SK-N-SH (cell line): ENCODE data around the gene SNX17. TPM values are rescaled to one million over a fixed set of nuclear protein-coding genes. Genes with fewer than 3 reads are reported as not detected.
A peak's percentile ranks its signal among the peaks of the same experiment; 100 is the strongest.

Source experiments
- CTCF ChIA-PET: fragments of 300-600, 350-600 bp; formaldehyde crosslinking; extraction: SDS; loops from one replicate; lab custom pipeline; 2021; lab: Yijun Ruan, JAX
- POLR2A ChIA-PET: fragments of 350-600 bp; sonication (Branson Sonifier 250); formaldehyde crosslinking; extraction: SDS; loops from one replicate; lab custom pipeline; 2020; ENCODE audit warnings: antibody characterized with exemption, inconsistent platforms; lab: Yijun Ruan, JAX
- DNase-seq: peaks from one replicate; pipeline ENCODE4 v3.0.0; 2012
- H2AFZ ChIP-seq: fragments of 200-600 bp; sonication (generic); 2 replicates; pipeline ENCODE4 v1.8.1; 2016; ENCODE audit warnings: antibody characterized with exemption, mild to moderate bottlenecking, low read depth
- H3F3A ChIP-seq: fragments of 200-600 bp; sonication (generic); replicated peaks from 2 replicates; pipeline ENCODE3; 2016; ENCODE audit warnings: antibody characterized with exemption, mild to moderate bottlenecking; ENCODE audit not compliant: insufficient read depth
- H3K27ac ChIP-seq, 2 experiments: fragments of 200-500 bp in 1 of 2; fragments of 200-600 bp in 1 of 2; sonication (Bioruptor generic) in 1 of 2; sonication (generic), shearing (Covaris generic) in 1 of 2; 2 replicates each; pipeline versions ENCODE4 v1.5.1 to v1.6.1; 2014 to 2016; ENCODE audit warnings: low read depth in 2 of 2, inconsistent platforms in 1 of 2, low read length in 1 of 2, mild to moderate bottlenecking in 1 of 2, mixed read lengths in 1 of 2
- H3K27me3 ChIP-seq: fragments of 200-600 bp; sonication (generic), shearing (Covaris generic); 2 replicates; pipeline ENCODE4 v1.6.1; 2016; ENCODE audit warnings: mixed run types; ENCODE audit not compliant: insufficient read depth
- H3K36me3 ChIP-seq, 2 experiments: fragments of 200-500 bp in 1 of 2; fragments of 200-600 bp in 1 of 2; sonication (Bioruptor generic) in 1 of 2; sonication (generic) in 1 of 2; replicated peaks in 1 of 2; 2 replicates each; pipeline versions ENCODE3 to v1.5.1; 2014 to 2016; ENCODE audit warnings: low read length in 1 of 2, mild to moderate bottlenecking in 1 of 2; ENCODE audit not compliant: insufficient read depth in 2 of 2, control insufficient read depth in 1 of 2
- H3K4me1 ChIP-seq, 2 experiments: fragments of 200-500 bp in 1 of 2; fragments of 200-600 bp in 1 of 2; sonication (Bioruptor generic) in 1 of 2; sonication (generic), shearing (Covaris generic) in 1 of 2; 2 replicates each; pipeline versions ENCODE4 v1.5.1 to v1.6.1; 2014 to 2016; ENCODE audit warnings: low read depth in 1 of 2, low read length in 1 of 2, mixed run types in 1 of 2; ENCODE audit not compliant: insufficient read depth in 2 of 2, control insufficient read depth in 1 of 2
- H3K4me2 ChIP-seq: fragments of 200-600 bp; sonication (generic), shearing (Covaris generic); 2 replicates; pipeline ENCODE4 v1.6.1; 2017; ENCODE audit warnings: mixed run types
- H3K4me3 ChIP-seq, 2 experiments: fragments of 200-500 bp in 1 of 2; fragments of 200-600 bp in 1 of 2; sonication (Bioruptor generic) in 1 of 2; sonication (generic), shearing (Covaris generic) in 1 of 2; 2 replicates each; pipeline versions ENCODE4 v1.5.1 to v1.8.1; 2014 to 2016; ENCODE audit warnings: low read depth in 2 of 2, inconsistent platforms in 1 of 2, low read length in 1 of 2, mild to moderate bottlenecking in 1 of 2, mixed read lengths in 1 of 2, moderate library complexity in 1 of 2
- H3K79me2 ChIP-seq: fragments of 200-600 bp; sonication (generic); 2 replicates; pipeline ENCODE4 v1.8.1; 2017; ENCODE audit warnings: mild to moderate bottlenecking; ENCODE audit not compliant: insufficient read depth
- H3K9ac ChIP-seq: fragments of 200-600 bp; sonication (generic); 2 replicates; pipeline ENCODE4 v1.6.1; 2017; ENCODE audit warnings: mixed run types
- H3K9me2 ChIP-seq: fragments of 200-600 bp; sonication (generic); 2 replicates; pipeline ENCODE4 v1.6.1; 2017; ENCODE audit warnings: mixed run types
- H3K9me3 ChIP-seq: fragments of 200-600 bp; sonication (generic); 2 replicates; pipeline ENCODE4 v1.6.1; 2017; ENCODE audit warnings: mixed run types, mild to moderate bottlenecking, moderate library complexity
- H4K20me1 ChIP-seq: fragments of 200-600 bp; sonication (generic); 2 replicates; pipeline ENCODE4 v1.6.1; 2017; ENCODE audit warnings: mild to moderate bottlenecking, mixed run types; ENCODE audit not compliant: insufficient read depth
- CHD2 ChIP-seq: fragments of 150-350 bp; IDR thresholded peaks from 2 replicates; pipeline ENCODE4 v1.6.1; 2018; ENCODE audit warnings: low read length; ENCODE audit not compliant: partially characterized antibody
- EP300 ChIP-seq, 2 experiments: IDR thresholded peaks; 2 replicates each; pipeline versions ENCODE4 v1.4.0 to v1.6.1; 2012; ENCODE audit warnings: borderline replicate concordance in 1 of 2, low read depth in 1 of 2, low read length in 1 of 2
- EZH2phosphoT487 ChIP-seq: fragments of 200-600 bp; sonication (generic); IDR thresholded peaks from 2 replicates; pipeline ENCODE4 v1.6.1; 2017; ENCODE audit warnings: low read depth, mixed run types, mild to moderate bottlenecking, antibody characterized with exemption, moderate library complexity, borderline replicate concordance
- FOSL2 ChIP-seq: IDR thresholded peaks from 2 replicates; pipeline ENCODE4 v1.4.0; 2012; ENCODE audit warnings: low read depth, mild to moderate bottlenecking, moderate library complexity, borderline replicate concordance
- FOXJ3 ChIP-seq: sonication (generic); formaldehyde crosslinking; IDR thresholded peaks from 2 replicates; pipeline ENCODE4 v1.5.1; 2020; ENCODE audit warnings: mild to moderate bottlenecking, missing genetic modification reagents
- FOXM1 ChIP-seq: IDR thresholded peaks from 2 replicates; pipeline ENCODE4 v1.4.0; 2012; ENCODE audit warnings: low read depth, mild to moderate bottlenecking
- GABPA ChIP-seq: IDR thresholded peaks from 2 replicates; pipeline ENCODE4 v1.4.0; 2012; ENCODE audit warnings: low read depth, mild to moderate bottlenecking
- GATA2 ChIP-seq: sonication (generic); formaldehyde crosslinking; IDR thresholded peaks from 2 replicates; pipeline ENCODE4 v1.5.0; 2020; ENCODE audit warnings: mild to moderate bottlenecking, missing genetic modification reagents
- IRF3 ChIP-seq: fragments of 150-350 bp; IDR thresholded peaks from 2 replicates; pipeline ENCODE4 v1.6.1; 2016; ENCODE audit warnings: mild to moderate bottlenecking, low read depth, low read length
- MXI1 ChIP-seq: IDR thresholded peaks from 2 replicates; pipeline ENCODE4 v1.6.1; 2012; ENCODE audit warnings: mild to moderate bottlenecking, low read depth, low read length, improper control_type of control experiment
- NFIC ChIP-seq: IDR thresholded peaks from 2 replicates; pipeline ENCODE4 v1.4.0; 2012; ENCODE audit warnings: borderline replicate concordance
- PBX3 ChIP-seq: IDR thresholded peaks from 2 replicates; pipeline ENCODE4; 2012
- POLR2AphosphoS5 ChIP-seq: IDR thresholded peaks from 2 replicates; pipeline ENCODE4 v1.6.1; 2012; ENCODE audit warnings: low read depth, low read length
- RAD21 ChIP-seq: IDR thresholded peaks from 2 replicates; pipeline ENCODE4 v1.6.1; 2012; ENCODE audit warnings: mild to moderate bottlenecking, low read length
- RCOR1 ChIP-seq: fragments of 150-350 bp; IDR thresholded peaks from 2 replicates; pipeline ENCODE4 v1.6.1; 2017; ENCODE audit warnings: antibody characterized with exemption, low read length
- REST ChIP-seq: IDR thresholded peaks from 2 replicates; pipeline ENCODE4 v1.6.1; 2012; ENCODE audit warnings: mild to moderate bottlenecking, low read depth, low read length, moderate library complexity
- SMC3 ChIP-seq: IDR thresholded peaks from 2 replicates; pipeline ENCODE4 v1.6.1; 2012; ENCODE audit warnings: low read depth, low read length, improper control_type of control experiment
- USF1 ChIP-seq: IDR thresholded peaks from 2 replicates; pipeline ENCODE4 v1.4.0; 2012; ENCODE audit warnings: low read depth, borderline replicate concordance
- USF2 ChIP-seq: fragments of 150-350 bp; IDR thresholded peaks from 2 replicates; pipeline ENCODE4 v1.6.1; 2017; ENCODE audit warnings: antibody characterized with exemption, low read length, low read depth, borderline replicate concordance
- YY1 ChIP-seq: IDR thresholded peaks from 2 replicates; pipeline ENCODE4 v1.4.0; 2012; ENCODE audit warnings: low read depth, mild to moderate bottlenecking
- ZBTB33 ChIP-seq: IDR thresholded peaks from 2 replicates; pipeline ENCODE4 v1.4.0; 2012; ENCODE audit warnings: low read depth, borderline replicate concordance
- WGBS: methylation state at CpG from one replicate; pipeline ENCODE4 v1.1.6; 2017; ENCODE audit warnings: low lambda C conversion rate; 5-methylcytosine and 5-hydroxymethylcytosine counted together
- polyA plus RNA-seq, 3 experiments: library from polyadenylated mRNA; depleted of rRNA; stranded (reverse); fragments of >200 nt; gene quantifications; 2 replicates each; pipeline ENCODE4 v1.2.3, GENCODE V29; 2012

The SNX17 gene
- polyA plus RNA-seq, 1 of the 3 experiments (the other 2 are of a cell fraction), result 145 TPM

- Histone ChIP-seq H3K27ac (peak within 1 kb of the TSS; percentile 90 to 93), H3F3A (peaks cover 23% of the 10 kb centered on the region), H3K9me3 (no peaks in the 10 kb centered on the region), H3K4me3 (peak within 1 kb of the TSS; percentile 87 to 93), H2AFZ (peak within 1 kb of the TSS; percentile 80), H4K20me1 (peaks cover 4% of the 10 kb centered on the region; the same call in 1 of the 2 replicates), H3K79me2 (peaks cover 78% of the 10 kb centered on the region), H3K36me3 (peaks cover 0 to 7% of the 10 kb centered on the region in 2 experiments), H3K27me3 (no peaks in the 10 kb centered on the region), H3K9ac (peak within 1 kb of the TSS; percentile 87), H3K4me2 (peak within 1 kb of the TSS; percentile 91), H3K9me2 (no peaks in the 10 kb centered on the region), H3K4me1 (peaks cover 7 to 19% of the 10 kb centered on the region in 2 experiments; a peak in 3 of 4 replicates)
- ChIA-PET POLR2A (interaction anchor here (0.5 to 2.8 kb wide), 18 partner anchors 8 to 284 kb away, joined by 3 to 24 read pairs (median 6); partner anchors contain the start of genes EIF2B4, MPV17, NRBP1 and PPM1G), CTCF (interaction anchor here (0.8 to 2.5 kb wide), 6 partner anchors 12 to 91 kb away, joined by 3 to 16 read pairs (median 3); partner anchors contain the start of genes EIF2B4, SNX17 and ZNF513)
- peak; percentile 97 for DNase-seq
- WGBS, result 1% methylated on average over 38 of the region's 67 CpGs
- TF ChIP-seq GABPA (peak; percentile 71), FOSL2 (no peak; the same call in 1 of the 2 replicates), SMC3 (no peak), REST (peak; percentile 46; the same call in 1 of the 2 replicates), EZH2phosphoT487 (no peak), IRF3 (no peak), USF2 (no peak; the same call in 1 of the 2 replicates), ZBTB33 (peak; percentile 88), GATA2 (CRISPR knock-in tag) (no peak), YY1 (peak; percentile 96), CHD2 (peak; percentile 93), MXI1 (peak; percentile 98), FOXJ3 (CRISPR knock-in tag) (peak; percentile 37), POLR2AphosphoS5 (no peak; the same call in 1 of the 2 replicates), NFIC (no peak), RCOR1 (no peak), RAD21 (no peak), PBX3 (peak; percentile 48), FOXM1 (no peak), EP300 (IDR thresholded peaks at IDR 0.05; ENCODE audit: borderline replicate concordance in 1 of 2, low read depth in 1 of 2, low read length in 1 of 2) (peak in 1 of 2 experiments; percentile 24; a peak in 1 of 4 replicates), USF1 (0 out of 2 replicates have a peak, but pooled peaks have one; percentile 19)
Observed at GRCh38 chr2:27356382-27357181, 13.8 kb upstream of the SNX17 start, which contains the start of gene GTF3C2. TSS of gene GTF3C2 (minus strand) at chr2:27356764. CDS start at chr2:27343554, 13,210 bp downstream.
